K562 (cell line): ENCODE results near the gene TRIM62. TPM values are rescaled to one million over a fixed set of nuclear protein-coding genes. Genes with fewer than 3 reads are reported as not detected.

Experiments used
- ATAC-seq: fragments of 200-7000 bp; cut with Tn5 transposase; 3 replicates; pipeline ENCODE4 v1.9.1; 2020; ENCODE audit warnings: moderate library complexity
- BruUV-seq: library from RNA; stranded (reverse); fragments of 400-500 nt; replicated peaks from 2 replicates; lab custom pipeline; 2021; lab: Mats Ljungman, UMichigan
- CTCF ChIA-PET: fragments of 300-600 bp; formaldehyde crosslinking; extraction: SDS; loops from one replicate; lab custom pipeline; 2021; ENCODE audit warnings: low intra/inter-chr PET ratio; lab: Yijun Ruan, JAX
- POLR2A ChIA-PET: fragments of 300-600, 350-650 bp; sonication (Branson Sonifier 250); formaldehyde crosslinking; extraction: SDS; loops from one replicate; lab custom pipeline; 2021; ENCODE audit warnings: antibody characterized with exemption, inconsistent platforms; lab: Yijun Ruan, JAX
- DNase-seq, 4 experiments: peaks; one replicate each; pipeline versions ENCODE4 v3.0.0 to v3.0.0-alpha.2; 2011 to 2018; ENCODE audit warnings: low spot score in 3 of 4, mixed read lengths in 3 of 4; ENCODE audit errors: extremely low read depth in 1 of 4
- FAIRE-seq: peaks from 2 replicates; lab custom pipeline; 2011; peaks lifted over from hg19 to GRCh38; lab: Jason Lieb, UNC
- H2AFZ ChIP-seq: 2 replicates; pipeline ENCODE4 v1.6.0; 2011; ENCODE audit warnings: low read depth, low read length, control low read depth, inconsistent platforms
- H3K27ac ChIP-seq: fragments of 200-600 bp; 3 replicates; pipeline ENCODE4 v1.8.0; 2011; ENCODE audit warnings: low read depth, mild to moderate bottlenecking, control low read depth, inconsistent platforms, low read length, moderate library complexity, mixed read lengths; ENCODE audit errors: extremely low read depth
- H3K27me3 ChIP-seq, 2 experiments: fragments of 300-600 bp in 1 of 2; 2 replicates in 1 of 2; 3 replicates in 1 of 2; pipeline versions ENCODE4 v1.6.0 to v1.8.0; 2011; ENCODE audit warnings: inconsistent platforms in 2 of 2, low read length in 2 of 2, mild to moderate bottlenecking in 1 of 2, mixed read lengths in 1 of 2, moderate library complexity in 1 of 2; ENCODE audit not compliant: control insufficient read depth in 2 of 2, insufficient read depth in 2 of 2
- H3K36me3 ChIP-seq: fragments of 300-600 bp; 3 replicates; pipeline ENCODE4 v1.8.0; 2011; ENCODE audit warnings: mild to moderate bottlenecking, low read length, inconsistent platforms; ENCODE audit not compliant: control insufficient read depth, insufficient read depth
- H3K4me1 ChIP-seq, 2 experiments: fragments of 200-600 bp in 1 of 2; replicated peaks in 1 of 2; 2 replicates in 1 of 2; 3 replicates in 1 of 2; pipeline versions ENCODE4 v1.5.1 to v1.8.0; 2011; ENCODE audit warnings: inconsistent platforms in 2 of 2, low read length in 2 of 2, mild to moderate bottlenecking in 1 of 2, mixed read lengths in 1 of 2, moderate library complexity in 1 of 2; ENCODE audit not compliant: control insufficient read depth in 2 of 2, insufficient read depth in 2 of 2
- H3K4me2 ChIP-seq: 2 replicates; pipeline ENCODE4 v1.6.1; 2011; ENCODE audit warnings: low read length, control low read depth, inconsistent platforms, mixed read lengths; ENCODE audit not compliant: insufficient read depth
- H3K4me3 ChIP-seq: fragments of 200-600 bp; sonication (generic), shearing (Covaris generic); 2 replicates; pipeline ENCODE4 v1.5.1; 2016; ENCODE audit warnings: control low read depth, inconsistent platforms
- H3K79me2 ChIP-seq: fragments of 200-600 bp; 3 replicates; pipeline ENCODE4 v1.8.0; 2011; ENCODE audit warnings: low read length, inconsistent platforms; ENCODE audit not compliant: control insufficient read depth, insufficient read depth
- H3K9ac ChIP-seq, 2 experiments: 2 replicates each; pipeline versions ENCODE4 v1.6.0 to v1.6.1; 2011; ENCODE audit warnings: low read depth in 2 of 2, low read length in 2 of 2, control low read depth in 1 of 2, inconsistent platforms in 1 of 2, mild to moderate bottlenecking in 1 of 2, mixed read lengths in 1 of 2; ENCODE audit not compliant: insufficient read depth in 1 of 2
- H3K9me1 ChIP-seq: one replicate; pipeline ENCODE4 v1.6.0; 2011; ENCODE audit warnings: inconsistent platforms, mild to moderate bottlenecking, low read length, moderate library complexity; ENCODE audit not compliant: control insufficient read depth, insufficient read depth
- H3K9me3 ChIP-seq: replicated peaks from 2 replicates; pipeline ENCODE4 v1.5.1; 2011; ENCODE audit warnings: low read depth, low read length, inconsistent platforms; ENCODE audit not compliant: control insufficient read depth, insufficient read depth
- H4K20me1 ChIP-seq: replicated peaks from 2 replicates; pipeline ENCODE4 v1.6.1; 2011; ENCODE audit warnings: low read length, inconsistent platforms, mixed read lengths; ENCODE audit not compliant: control insufficient read depth, insufficient read depth
- ESRRA ChIP-seq: fragments of 450-650 bp; IDR thresholded peaks from 2 replicates; pipeline ENCODE4 v1.6.1; 2014; ENCODE audit warnings: low read depth, mild to moderate bottlenecking, moderate library complexity, borderline replicate concordance
- MYC ChIP-seq, 2 experiments: fragments of 250-450 bp in 1 of 2; sonication (Bioruptor Pico) in 1 of 2; IDR thresholded peaks; 2 replicates each; pipeline versions ENCODE4 v1.5.1 to v1.6.1; 2012 to 2021; ENCODE audit warnings: low read depth in 2 of 2, borderline replicate concordance in 1 of 2, improper control_type of control experiment in 1 of 2, low read length in 1 of 2, mild to moderate bottlenecking in 1 of 2, moderate library complexity in 1 of 2
- NR4A1 ChIP-seq, 2 experiments: fragments of 250-450 bp in 1 of 2; fragments of 450-650 bp in 1 of 2; sonication (Bioruptor Pico) in 1 of 2; IDR thresholded peaks; 2 replicates each; pipeline versions ENCODE4 v1.4.0 to v1.6.1; 2016 to 2020; ENCODE audit warnings: mild to moderate bottlenecking in 2 of 2, missing compliant biosample characterization in 1 of 2, missing genetic modification characterization in 1 of 2, moderate library complexity in 1 of 2
- PTBP1 ChIP-seq: fragments of 200-400 bp; formaldehyde crosslinking; IDR thresholded peaks from 2 replicates; pipeline ENCODE4 v1.6.1; 2017; ENCODE audit warnings: low read depth, low read length
- RBM22 ChIP-seq: fragments of 200-400 bp; formaldehyde crosslinking; IDR thresholded peaks from 2 replicates; pipeline ENCODE4 v1.6.1; 2018; ENCODE audit warnings: low read length, low read depth; ENCODE audit not compliant: poor library complexity, severe bottlenecking
- SP1 ChIP-seq: sonication (generic); formaldehyde crosslinking; IDR thresholded peaks from 2 replicates; pipeline ENCODE4 v1.8.1; 2022; ENCODE audit warnings: mild to moderate bottlenecking, missing genetic modification reagents
- TSC22D4 ChIP-seq: fragments of 450-650 bp; IDR thresholded peaks from 2 replicates; pipeline ENCODE4 v1.6.1; 2016; ENCODE audit warnings: missing genetic modification characterization, missing biosample characterization, control low read depth
- ZKSCAN1 ChIP-seq: fragments of 150-350 bp; IDR thresholded peaks from 2 replicates; pipeline ENCODE4 v1.6.1; 2016; ENCODE audit warnings: low read depth, low read length
- ZNF184 ChIP-seq: sonication (generic); formaldehyde crosslinking; IDR thresholded peaks from 2 replicates; pipeline ENCODE4 v1.5.0; 2020; ENCODE audit warnings: missing genetic modification reagents
- ZNF668 ChIP-seq: fragments of 250-450 bp; sonication (Bioruptor Pico); IDR thresholded peaks from 2 replicates; pipeline ENCODE4 v1.8.0; 2022; ENCODE audit warnings: mild to moderate bottlenecking, inconsistent platforms
- ZZZ3 ChIP-seq: fragments of 450-650 bp; IDR thresholded peaks from 2 replicates; pipeline ENCODE4 v1.6.1; 2016; ENCODE audit warnings: antibody characterized with exemption, mild to moderate bottlenecking, moderate library complexity
- WGBS: fragments of 100-300 bp; shearing (Covaris generic); methylation state at CpG from one replicate; pipeline ENCODE4 v1.1.6; 2016; ENCODE audit warnings: low coverage, mixed read lengths; ENCODE audit not compliant: insufficient coverage; ENCODE audit errors: missing lambda C conversion rate; 5-methylcytosine and 5-hydroxymethylcytosine counted together
- in situ Hi-C: fragments of 300-500 bp; cut with MboI; formaldehyde crosslinking; loops from 4 replicates; pipeline ENCODE4 v1.15.0; 2018; ENCODE audit warnings: inconsistent platforms, mixed read lengths
- intact Hi-C: fragments of 100-400 bp; cut with micrococcal nuclease; formaldehyde crosslinking; loops from 2 replicates; pipeline ENCODE4 v1.14.2; 2022
- polyA plus RNA-seq, 8 experiments: library from polyadenylated mRNA; depleted of rRNA in 4 of 8; stranded (reverse) in 5 of 8; unstranded in 3 of 8; fragments of >200 nt; fragmentation: Nextera tagmentation in 2 of 8; fragmentation: Illumina TruSeq in 1 of 8; extraction: Ambion mirVana in 2 of 8; extraction: Trizol in 1 of 8; gene quantifications; 2 replicates each; pipeline versions ENCODE4 v1.2.1 to v1.2.3, GENCODE V29; 2011 to 2014; ENCODE audit warnings: inconsistent platforms in 1 of 8, missing spikeins in 1 of 8
- total RNA-seq, 7 experiments: library from RNA; depleted of rRNA in 6 of 7; stranded (reverse); fragments of >200 nt in 6 of 7; fragmentation: Illumina TruSeq in 2 of 7; extraction: Trizol in 2 of 7; gene quantifications; 2 replicates each; pipeline versions ENCODE4 v1.2.1 to v1.2.3, GENCODE V29; 2011 to 2021; ENCODE audit warnings: low replicate concordance in 1 of 7
- TF ChIP-seq, protein P1 (sequence below): sonication (generic); formaldehyde crosslinking; IDR thresholded peaks from 2 replicates; pipeline ENCODE4 v1.8.0; 2022; ENCODE audit warnings: mild to moderate bottlenecking, missing genetic modification reagents
- TF ChIP-seq, protein P2 (sequence below), 2 experiments: fragments of 450-650 bp; IDR thresholded peaks; 2 replicates each; pipeline ENCODE4 v1.6.1; 2018; ENCODE audit warnings: mild to moderate bottlenecking in 2 of 2, low read depth in 1 of 2; ENCODE audit not compliant: partially characterized antibody in 2 of 2
- TF ChIP-seq, protein P3 (sequence below): sonication (generic); formaldehyde crosslinking; IDR thresholded peaks from 2 replicates; pipeline ENCODE4 v1.8.0; 2022; ENCODE audit warnings: mild to moderate bottlenecking, missing genetic modification reagents
- TF ChIP-seq, protein P4 (sequence below): fragments of 250-450 bp; sonication (Bioruptor Pico); IDR thresholded peaks from 2 replicates; pipeline ENCODE4 v1.8.0; 2022; ENCODE audit warnings: inconsistent platforms, mild to moderate bottlenecking, moderate library complexity, borderline replicate concordance

Gene TRIM62
- total and polyA plus RNA-seq, 9 of the 15 experiments (the other 6 are each of a cell fraction or from before 2014, with no cell fraction given) = 0.18 to 2.3 (median 0.52) TPM

DNA sequence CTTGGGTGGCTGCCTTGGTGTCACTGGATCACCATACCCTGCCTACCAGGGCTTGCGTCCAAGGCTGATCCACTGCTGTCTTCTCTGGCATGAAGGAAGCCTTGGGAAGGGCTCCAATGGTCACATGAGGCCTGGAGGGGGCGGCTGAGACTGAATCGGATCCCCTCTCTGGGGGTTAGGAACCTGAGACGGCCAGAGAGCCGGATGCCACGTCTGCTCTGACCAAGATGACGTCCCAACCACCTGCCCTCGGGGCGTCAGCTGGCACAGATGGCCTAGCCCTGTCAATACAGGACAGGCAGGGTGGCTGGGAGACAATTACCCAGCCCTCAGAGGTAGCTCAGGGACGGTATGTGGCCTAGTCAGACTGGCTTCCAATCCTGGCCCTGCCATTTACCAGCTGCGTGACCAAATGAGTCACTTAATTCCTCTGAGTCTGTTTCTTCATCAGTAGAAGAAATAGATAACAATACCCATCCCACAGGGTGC lies 5.4 kb downstream of the TRIM62 start:
- no peaks in the 10 kb centered on the region for H3K36me3 ChIP-seq
- BruUV-seq = no TSS peak
- no peak for DNase-seq
- H3K27me3 ChIP-seq = peaks cover 0 to 12% of the 10 kb centered on the region in 2 experiments; a peak in 2 of 5 replicates
- ChIA-PET POLR2A (no interaction called here), CTCF (no interaction called here)
- no peak for ATAC-seq
- H2AFZ ChIP-seq = no peak overlapping the region
- intact Hi-C loops (no loop called here), in situ Hi-C loops (no loop called here)
- H3K9ac ChIP-seq = peak overlapping the region in 1 of 2 experiments; percentile 50; a peak in 1 of 4 replicates
- H3K79me2 ChIP-seq = no peaks in the 10 kb centered on the region
- H4K20me1 ChIP-seq = peaks cover 9% of the 10 kb centered on the region; the same call in 1 of the 2 replicates
- 10% methylated on average over 11 of the region's 11 CpGs for WGBS
- peaks cover 9 to 15% of the 10 kb centered on the region in 2 experiments for H3K4me1 ChIP-seq
- H3K4me2 ChIP-seq = no peak overlapping the region
- H3K9me3 ChIP-seq = no peaks in the 10 kb centered on the region
- H3K4me3 ChIP-seq = no peak overlapping the region
- H3K9me1 ChIP-seq = peaks cover 5% of the 10 kb centered on the region
- no peak for FAIRE-seq
- H3K27ac ChIP-seq = no peak overlapping the region
- TF ChIP-seq PTBP1 = no peak
- TF ChIP-seq, protein P1, sequence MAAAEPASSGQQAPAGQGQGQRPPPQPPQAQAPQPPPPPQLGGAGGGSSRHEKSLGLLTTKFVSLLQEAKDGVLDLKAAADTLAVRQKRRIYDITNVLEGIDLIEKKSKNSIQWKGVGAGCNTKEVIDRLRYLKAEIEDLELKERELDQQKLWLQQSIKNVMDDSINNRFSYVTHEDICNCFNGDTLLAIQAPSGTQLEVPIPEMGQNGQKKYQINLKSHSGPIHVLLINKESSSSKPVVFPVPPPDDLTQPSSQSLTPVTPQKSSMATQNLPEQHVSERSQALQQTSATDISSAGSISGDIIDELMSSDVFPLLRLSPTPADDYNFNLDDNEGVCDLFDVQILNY = no peak
- TF ChIP-seq TSC22D4 (tag) = no peak
- no peak for TF ChIP-seq ZNF668
- TF ChIP-seq, protein P2, sequence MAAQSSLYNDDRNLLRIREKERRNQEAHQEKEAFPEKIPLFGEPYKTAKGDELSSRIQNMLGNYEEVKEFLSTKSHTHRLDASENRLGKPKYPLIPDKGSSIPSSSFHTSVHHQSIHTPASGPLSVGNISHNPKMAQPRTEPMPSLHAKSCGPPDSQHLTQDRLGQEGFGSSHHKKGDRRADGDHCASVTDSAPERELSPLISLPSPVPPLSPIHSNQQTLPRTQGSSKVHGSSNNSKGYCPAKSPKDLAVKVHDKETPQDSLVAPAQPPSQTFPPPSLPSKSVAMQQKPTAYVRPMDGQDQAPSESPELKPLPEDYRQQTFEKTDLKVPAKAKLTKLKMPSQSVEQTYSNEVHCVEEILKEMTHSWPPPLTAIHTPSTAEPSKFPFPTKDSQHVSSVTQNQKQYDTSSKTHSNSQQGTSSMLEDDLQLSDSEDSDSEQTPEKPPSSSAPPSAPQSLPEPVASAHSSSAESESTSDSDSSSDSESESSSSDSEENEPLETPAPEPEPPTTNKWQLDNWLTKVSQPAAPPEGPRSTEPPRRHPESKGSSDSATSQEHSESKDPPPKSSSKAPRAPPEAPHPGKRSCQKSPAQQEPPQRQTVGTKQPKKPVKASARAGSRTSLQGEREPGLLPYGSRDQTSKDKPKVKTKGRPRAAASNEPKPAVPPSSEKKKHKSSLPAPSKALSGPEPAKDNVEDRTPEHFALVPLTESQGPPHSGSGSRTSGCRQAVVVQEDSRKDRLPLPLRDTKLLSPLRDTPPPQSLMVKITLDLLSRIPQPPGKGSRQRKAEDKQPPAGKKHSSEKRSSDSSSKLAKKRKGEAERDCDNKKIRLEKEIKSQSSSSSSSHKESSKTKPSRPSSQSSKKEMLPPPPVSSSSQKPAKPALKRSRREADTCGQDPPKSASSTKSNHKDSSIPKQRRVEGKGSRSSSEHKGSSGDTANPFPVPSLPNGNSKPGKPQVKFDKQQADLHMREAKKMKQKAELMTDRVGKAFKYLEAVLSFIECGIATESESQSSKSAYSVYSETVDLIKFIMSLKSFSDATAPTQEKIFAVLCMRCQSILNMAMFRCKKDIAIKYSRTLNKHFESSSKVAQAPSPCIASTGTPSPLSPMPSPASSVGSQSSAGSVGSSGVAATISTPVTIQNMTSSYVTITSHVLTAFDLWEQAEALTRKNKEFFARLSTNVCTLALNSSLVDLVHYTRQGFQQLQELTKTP (IDR thresholded peaks at IDR 0.05; ENCODE audit: low read depth in 1 of 2, partially characterized antibody in 2 of 2) = no peak
- no peak for TF ChIP-seq SP1 (CRISPR knock-in tag)
- TF ChIP-seq ZZZ3 = no peak
- TF ChIP-seq ZKSCAN1 = no peak
- TF ChIP-seq RBM22 = no peak
- no peak for TF ChIP-seq NR4A1 (CRISPR knock-in tag; IDR thresholded peaks at IDR 0.05)
- TF ChIP-seq NR4A1 (tag; IDR thresholded peaks at IDR 0.05) = no peak
- TF ChIP-seq, protein P3, sequence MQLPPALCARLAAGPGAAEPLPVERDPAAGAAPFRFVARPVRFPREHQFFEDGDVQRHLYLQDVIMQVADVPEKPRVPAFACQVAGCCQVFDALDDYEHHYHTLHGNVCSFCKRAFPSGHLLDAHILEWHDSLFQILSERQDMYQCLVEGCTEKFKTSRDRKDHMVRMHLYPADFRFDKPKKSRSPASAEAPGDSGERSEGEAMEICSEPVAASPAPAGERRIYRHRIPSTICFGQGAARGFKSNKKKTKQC (CRISPR knock-in tag) = no peak
- no peak for TF ChIP-seq ESRRA
- no peak for TF ChIP-seq MYC (IDR thresholded peaks at IDR 0.05; ENCODE audit: low read depth, low read length)
- TF ChIP-seq MYC (CRISPR knock-in tag; IDR thresholded peaks at IDR 0.05; ENCODE audit: borderline replicate concordance, low read depth) = no peak
- no peak for TF ChIP-seq ZNF184
- TF ChIP-seq, protein P4, sequence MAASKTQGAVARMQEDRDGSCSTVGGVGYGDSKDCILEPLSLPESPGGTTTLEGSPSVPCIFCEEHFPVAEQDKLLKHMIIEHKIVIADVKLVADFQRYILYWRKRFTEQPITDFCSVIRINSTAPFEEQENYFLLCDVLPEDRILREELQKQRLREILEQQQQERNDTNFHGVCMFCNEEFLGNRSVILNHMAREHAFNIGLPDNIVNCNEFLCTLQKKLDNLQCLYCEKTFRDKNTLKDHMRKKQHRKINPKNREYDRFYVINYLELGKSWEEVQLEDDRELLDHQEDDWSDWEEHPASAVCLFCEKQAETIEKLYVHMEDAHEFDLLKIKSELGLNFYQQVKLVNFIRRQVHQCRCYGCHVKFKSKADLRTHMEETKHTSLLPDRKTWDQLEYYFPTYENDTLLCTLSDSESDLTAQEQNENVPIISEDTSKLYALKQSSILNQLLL (CRISPR knock-in tag) = no peak
